Measurements from ENCODE around the gene ZCCHC8.

The ZCCHC8 gene

GRCh38 chr12:122421821-122422729 is 78.7 kb downstream of the ZCCHC8 start, which contains the start of gene CLIP1:
CLIP1 (minus strand) TSS chr12:122422669; CDS start chr12:122380452, 42,217 bp downstream.
- DNase-seq = peak; percentile 76

Data from NCI-H146 (cell line).